GM12878 (cell line): ENCODE results near the gene DENND1C. TPM values are rescaled to one million over a fixed set of nuclear protein-coding genes. Genes with fewer than 3 reads are reported as not detected.

Experiments
- BCL3 ChIP-seq: IDR thresholded peaks from 2 replicates; pipeline ENCODE4 v1.6.1; 2011; ENCODE audit warnings: borderline replicate concordance, low read depth, mild to moderate bottlenecking, moderate library complexity, low read length; ENCODE audit not compliant: insufficient read depth, poor library complexity, severe bottlenecking
- CBX3 ChIP-seq: fragments of 200-600 bp; sonication (generic); IDR thresholded peaks from 2 replicates; pipeline ENCODE4 v1.6.1; 2016; ENCODE audit warnings: low read depth, borderline replicate concordance
- E2F8 ChIP-seq: fragments of 450-650 bp; IDR thresholded peaks from 2 replicates; pipeline ENCODE4 v1.6.1; 2018; ENCODE audit warnings: mild to moderate bottlenecking, low read depth, moderate library complexity; ENCODE audit not compliant: partially characterized antibody
- FOXK2 ChIP-seq: fragments of 450-650 bp; IDR thresholded peaks from 2 replicates; pipeline ENCODE4 v1.6.1; 2017; ENCODE audit warnings: mild to moderate bottlenecking, moderate library complexity
- HDAC6 ChIP-seq: fragments of 200-600 bp; sonication (generic); IDR thresholded peaks from one replicate; pipeline ENCODE4 v1.8.0; 2017; ENCODE audit warnings: antibody characterized with exemption; ENCODE audit not compliant: unreplicated experiment
- JUND ChIP-seq: IDR thresholded peaks from 2 replicates; pipeline ENCODE4 v1.6.1; 2012; ENCODE audit warnings: low read depth, mild to moderate bottlenecking, low read length, improper control_type of control experiment, moderate library complexity
- KDM1A ChIP-seq: fragments of 200-600 bp; sonication (generic); IDR thresholded peaks from 2 replicates; pipeline ENCODE4 v1.6.1; 2016; ENCODE audit warnings: borderline replicate concordance
- POLR2A ChIP-seq: IDR thresholded peaks from 2 replicates; pipeline ENCODE4 v1.6.1; 2011; ENCODE audit warnings: low read depth, mild to moderate bottlenecking, low read length
- PRDM15 ChIP-seq: fragments of 450-650 bp; formaldehyde crosslinking; IDR thresholded peaks from 2 replicates; pipeline ENCODE4 v1.4.0; 2020; ENCODE audit warnings: mild to moderate bottlenecking, moderate library complexity
- RUNX3 ChIP-seq: IDR thresholded peaks from 2 replicates; pipeline ENCODE4 v1.6.1; 2012; ENCODE audit warnings: low read length, inconsistent platforms
- SKIL ChIP-seq: fragments of 450-650 bp; IDR thresholded peaks from 2 replicates; pipeline ENCODE4 v1.6.1; 2017; ENCODE audit warnings: mild to moderate bottlenecking, low read depth, inconsistent platforms; ENCODE audit not compliant: poor library complexity, severe bottlenecking
- STAT1 ChIP-seq: fragments of 450-650 bp; conservative IDR thresholded peaks from 2 replicates; pipeline ENCODE4 v1.6.1; 2014; ENCODE audit warnings: antibody characterized with exemption, mild to moderate bottlenecking
- STAT3 ChIP-seq: IDR thresholded peaks from 2 replicates; pipeline ENCODE4 v1.6.1; 2011; ENCODE audit warnings: low read depth, low read length, improper control_type of control experiment
- SUPT20H ChIP-seq: IDR thresholded peaks from 2 replicates; pipeline ENCODE4 v1.6.1; 2011; ENCODE audit warnings: low read depth, mild to moderate bottlenecking, low read length, moderate library complexity, borderline replicate concordance; ENCODE audit not compliant: control insufficient read depth
- TCF3 ChIP-seq: IDR thresholded peaks from 2 replicates; pipeline ENCODE4 v1.6.1; 2012; ENCODE audit warnings: low read depth, mild to moderate bottlenecking, low read length, borderline replicate concordance; ENCODE audit not compliant: insufficient read depth
- ZBTB33 ChIP-seq: fragments of 450-650 bp; IDR thresholded peaks from 2 replicates; pipeline ENCODE4 v1.6.1; 2017; ENCODE audit warnings: mild to moderate bottlenecking
- polyA plus RNA-seq, 11 experiments: library from polyadenylated mRNA; depleted of rRNA in 4 of 11; unstranded in 6 of 11; stranded (reverse) in 5 of 11; fragments of >200 nt; fragmentation: Nextera tagmentation in 4 of 11; fragmentation: Illumina TruSeq in 1 of 11; extraction: Ambion mirVana in 4 of 11; extraction: Trizol in 1 of 11; gene quantifications; 1 replicate in 1 of 11; 2 replicates in 10 of 11; pipeline versions ENCODE4 v1.2.1 to v1.2.3, GENCODE V29; 2011 to 2016; ENCODE audit warnings: inconsistent platforms in 2 of 11, missing spikeins in 2 of 11, low read depth in 1 of 11
- total RNA-seq, 4 experiments: library from RNA; depleted of rRNA in 3 of 4; stranded (reverse); fragments of >200 nt in 3 of 4; fragmentation: Illumina TruSeq in 1 of 4; extraction: Trizol in 1 of 4; gene quantifications; 2 replicates each; pipeline versions ENCODE4 v1.2.1 to v1.2.3, GENCODE V29; 2013 to 2021

DENND1C gene
- total and polyA plus RNA-seq, 10 of the 15 experiments (the other 5 are each of a cell fraction or from before 2014, with no cell fraction given): 2.4 to 54.3 (median 32.7) TPM

- peak; percentile 19; the same call in 1 of the 2 replicates for TF ChIP-seq TCF3
- TF ChIP-seq HDAC6: no peak
- TF ChIP-seq POLR2A: peak; percentile 82
- no peak for TF ChIP-seq BCL3
- TF ChIP-seq SKIL: peak; percentile 69
- 0 out of 2 replicates have a peak, but pooled peaks have one; percentile 50 for TF ChIP-seq JUND
- peak; percentile 47; the same call in 1 of the 2 replicates for TF ChIP-seq RUNX3
- TF ChIP-seq STAT3: no peak
- no peak for TF ChIP-seq FOXK2
- TF ChIP-seq ZBTB33: 0 out of 2 replicates have a peak, but pooled peaks have one; percentile 12
- TF ChIP-seq PRDM15 (CRISPR knock-in tag): no peak
- TF ChIP-seq SUPT20H: no peak
- TF ChIP-seq STAT1: 0 out of 2 replicates have a peak, but pooled peaks have one; percentile 57
- peak; percentile 33 for TF ChIP-seq E2F8
- no peak for TF ChIP-seq KDM1A
- TF ChIP-seq CBX3: no peak
Measured at GRCh38 chr19:6521718-6522646, 40.4 kb upstream of the DENND1C start (continued).
